ENCODE data around the gene FXYD4. TPM values are rescaled to one million over a fixed set of nuclear protein-coding genes. Genes with fewer than 3 reads are reported as not detected.

Gene FXYD4
- total and polyA plus RNA-seq, 2 experiments from 2014 or later: not detected

GRCh38 chr10:43407148-43407575 lies 35.7 kb downstream of the FXYD4 start:
- peak overlapping the region; percentile 100 for H3K27ac ChIP-seq
- H3K9me2 ChIP-seq (ENCODE audit: insufficient read depth): no peaks in the 10 kb centered on the region
- H3K9ac ChIP-seq: peak overlapping the region; percentile 100
- peak overlapping the region; percentile 95 for H3K4me3 ChIP-seq
- no peak overlapping the region for H2AFZ ChIP-seq
- H3K36me3 ChIP-seq (ENCODE audit: low read depth): no peaks in the 10 kb centered on the region
- H3K4me2 ChIP-seq (ENCODE audit: unreplicated experiment): peak overlapping the region; percentile 97
- peak; percentile 85 for DNase-seq
- peaks cover 62% of the 10 kb centered on the region for H3K79me2 ChIP-seq (ENCODE audit: insufficient read depth)
- peaks cover 18% of the 10 kb centered on the region for H4K20me1 ChIP-seq (ENCODE audit: insufficient read depth)
- in situ Hi-C loops (cut with MboI): no loop called here
- H3K27me3 ChIP-seq (replicated peaks; ENCODE audit: insufficient read depth): no peaks in the 10 kb centered on the region
- no peaks in the 10 kb centered on the region for H3K9me3 ChIP-seq (ENCODE audit: low read depth)
- WGBS, 2 experiments (ENCODE audit: low coverage in 1 of 2, low lambda C conversion rate in 2 of 2, missing lambda C conversion rate in 2 of 2): 1 to 2% methylated on average over 36 to 59 of the region's 59 CpGs
- H3F3A ChIP-seq (ENCODE audit: insufficient read depth): peaks cover 22% of the 10 kb centered on the region
- TF ChIP-seq EZH2phosphoT487 (IDR thresholded peaks at IDR 0.05; ENCODE audit: insufficient read depth, low read depth) (no peak), EZH2 (IDR thresholded peaks at IDR 0.05; ENCODE audit: insufficient read depth, poor library complexity, severe bottlenecking) (no peak)
- H3K4me1 ChIP-seq (ENCODE audit: insufficient read depth): peaks cover 38% of the 10 kb centered on the region

GRCh38 chr10:43407576-43408330 lies 36.3 kb downstream of the FXYD4 start:
- H3K27ac ChIP-seq: peak overlapping the region; percentile 100
- peaks cover 32% of the 10 kb centered on the region for H3K4me1 ChIP-seq (ENCODE audit: insufficient read depth)
- H3K36me3 ChIP-seq (ENCODE audit: low read depth): no peaks in the 10 kb centered on the region
- TF ChIP-seq EZH2phosphoT487 (IDR thresholded peaks at IDR 0.05; ENCODE audit: insufficient read depth, low read depth): no peak
- no peak for TF ChIP-seq EZH2 (IDR thresholded peaks at IDR 0.05; ENCODE audit: insufficient read depth, poor library complexity, severe bottlenecking)
- WGBS, 2 experiments (ENCODE audit: low coverage in 1 of 2, low lambda C conversion rate in 2 of 2, missing lambda C conversion rate in 2 of 2): 2% methylated on average over 54 to 56 of the region's 56 CpGs
- no peaks in the 10 kb centered on the region for H3K27me3 ChIP-seq (replicated peaks; ENCODE audit: insufficient read depth)
- peak overlapping the region; percentile 95 for H3K4me3 ChIP-seq
- H4K20me1 ChIP-seq (ENCODE audit: insufficient read depth): peaks cover 12% of the 10 kb centered on the region; the same call in 1 of the 2 replicates
- in situ Hi-C loops (cut with MboI): no loop called here
- peak overlapping the region; percentile 97 for H3K4me2 ChIP-seq (ENCODE audit: unreplicated experiment)
- no peaks in the 10 kb centered on the region for H3K9me2 ChIP-seq (ENCODE audit: insufficient read depth)
- peak overlapping the region; percentile 41; the same call in 1 of the 2 replicates for H2AFZ ChIP-seq
- no peaks in the 10 kb centered on the region for H3K9me3 ChIP-seq (ENCODE audit: low read depth)
- peaks cover 22% of the 10 kb centered on the region for H3F3A ChIP-seq (ENCODE audit: insufficient read depth)
- DNase-seq: peak; percentile 98
- peaks cover 56% of the 10 kb centered on the region for H3K79me2 ChIP-seq (ENCODE audit: insufficient read depth)
- peak overlapping the region; percentile 100 for H3K9ac ChIP-seq

GRCh38 chr10:43408331-43408709 lies 36.9 kb downstream of the FXYD4 start:
- H2AFZ ChIP-seq: no peak overlapping the region

GRCh38 chr10:43408710-43409384 lies 37.4 kb downstream of the FXYD4 start, which contains the start of gene HNRNPF:
TSS of gene HNRNPF (minus strand) at chr10:43409186. CDS start at chr10:43387884, 21,302 bp downstream.
- no peaks in the 10 kb centered on the region for H3K9me3 ChIP-seq (ENCODE audit: low read depth)
- peaks cover 22% of the 10 kb centered on the region for H3F3A ChIP-seq (ENCODE audit: insufficient read depth)
- H3K4me2 ChIP-seq (ENCODE audit: unreplicated experiment): peak within 1 kb of the TSS; percentile 97
- peak within 1 kb of the TSS; percentile 100 for H3K9ac ChIP-seq
- in situ Hi-C loops (cut with MboI): no loop called here
- H3K9me2 ChIP-seq (ENCODE audit: insufficient read depth): no peaks in the 10 kb centered on the region
- H3K79me2 ChIP-seq (ENCODE audit: insufficient read depth): peaks cover 45% of the 10 kb centered on the region
- H3K4me3 ChIP-seq: peak within 1 kb of the TSS; percentile 95
- peak; percentile 99 for DNase-seq
- peaks cover 22% of the 10 kb centered on the region for H3K4me1 ChIP-seq (ENCODE audit: insufficient read depth)
- H3K36me3 ChIP-seq (ENCODE audit: low read depth): no peaks in the 10 kb centered on the region
- H3K27me3 ChIP-seq (replicated peaks; ENCODE audit: insufficient read depth): no peaks in the 10 kb centered on the region
- 1 to 2% methylated on average over 66 to 67 of the region's 68 CpGs for WGBS, 2 experiments (ENCODE audit: low coverage in 1 of 2, low lambda C conversion rate in 2 of 2, missing lambda C conversion rate in 2 of 2)
- H4K20me1 ChIP-seq (ENCODE audit: insufficient read depth): peaks cover 3% of the 10 kb centered on the region; the same call in 1 of the 2 replicates
- H3K27ac ChIP-seq: peak within 1 kb of the TSS; percentile 100
- TF ChIP-seq EZH2phosphoT487 (IDR thresholded peaks at IDR 0.05; ENCODE audit: insufficient read depth, low read depth): no peak
- no peak for TF ChIP-seq EZH2 (IDR thresholded peaks at IDR 0.05; ENCODE audit: insufficient read depth, poor library complexity, severe bottlenecking)
- H2AFZ ChIP-seq: peak within 1 kb of the TSS; percentile 80

More at GRCh38 chr10:43408331-43408709, 36.9 kb downstream of the FXYD4 start:
- Histone ChIP-seq H3K9ac (peak overlapping the region; percentile 100), H3K4me2 (ENCODE audit: unreplicated experiment) (peak overlapping the region; percentile 97), H4K20me1 (ENCODE audit: insufficient read depth) (peaks cover 8% of the 10 kb centered on the region; the same call in 1 of the 2 replicates), H3K79me2 (ENCODE audit: insufficient read depth) (peaks cover 51% of the 10 kb centered on the region), H3K9me2 (ENCODE audit: insufficient read depth) (no peaks in the 10 kb centered on the region), H3K4me1 (ENCODE audit: insufficient read depth) (peaks cover 27% of the 10 kb centered on the region), H3K27ac (peak overlapping the region; percentile 100), H3F3A (ENCODE audit: insufficient read depth) (peaks cover 22% of the 10 kb centered on the region), H3K27me3 (replicated peaks; ENCODE audit: insufficient read depth) (no peaks in the 10 kb centered on the region), H3K9me3 (ENCODE audit: low read depth) (no peaks in the 10 kb centered on the region), H3K36me3 (ENCODE audit: low read depth) (no peaks in the 10 kb centered on the region), H3K4me3 (peak overlapping the region; percentile 95)
- in situ Hi-C loops (cut with MboI): no loop called here
- DNase-seq: no peak
- TF ChIP-seq EZH2 (IDR thresholded peaks at IDR 0.05; ENCODE audit: insufficient read depth, poor library complexity, severe bottlenecking) (no peak), EZH2phosphoT487 (IDR thresholded peaks at IDR 0.05; ENCODE audit: insufficient read depth, low read depth) (no peak)
- 1 to 3% methylated on average over 26 to 31 of the region's 31 CpGs for WGBS, 2 experiments (ENCODE audit: low coverage in 1 of 2, low lambda C conversion rate in 2 of 2, missing lambda C conversion rate in 2 of 2)

Data from GM23248 (cell line).